Measurements from ENCODE around the gene USP21. TPM values are rescaled to one million over a fixed set of nuclear protein-coding genes. Genes with fewer than 3 reads are reported as not detected.

USP21 gene
- polyA plus RNA-seq, 3 donors, result 11.0 to 42.8 (median 11.3) TPM

DNA sequence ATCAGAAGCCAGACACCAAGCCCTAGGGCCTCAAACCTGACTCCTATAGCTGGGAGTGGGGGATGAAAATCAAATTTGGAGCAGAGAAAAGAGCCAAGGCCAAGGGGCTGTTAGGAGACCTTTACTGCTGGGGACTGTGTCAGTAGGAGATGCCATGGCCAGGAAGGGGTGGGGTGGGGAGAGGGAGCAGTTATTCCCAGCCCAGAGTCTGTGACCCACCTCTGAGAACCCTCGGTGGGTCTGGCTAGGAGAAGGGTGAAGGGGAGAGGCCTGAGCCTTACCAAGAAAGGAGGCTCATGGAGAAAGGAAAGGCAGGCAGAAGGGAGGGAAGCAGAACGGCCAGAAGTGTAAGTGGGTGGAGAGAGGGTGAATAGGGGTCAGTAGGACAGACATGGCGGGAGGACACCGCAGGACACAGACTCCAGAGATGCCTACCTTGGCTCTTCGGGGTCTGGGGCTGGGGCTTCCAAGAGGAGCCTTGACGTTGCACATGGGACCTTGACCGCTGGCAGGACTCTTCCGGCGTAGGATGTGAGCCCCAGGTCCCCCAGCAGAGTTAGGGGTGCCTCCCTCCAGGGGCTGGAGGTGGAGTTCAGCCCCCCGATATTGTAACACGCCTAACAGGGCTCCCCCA is 38.4 kb downstream of the USP21 start:
- WGBS (ENCODE audit: insufficient coverage), result 88% methylated on average over 9 of the region's 11 CpGs
- peaks cover 58 to 64% of the 10 kb centered on the region in 2 donors for H3K4me1 ChIP-seq (ENCODE audit: control insufficient read depth in 1 of 2, insufficient read depth in 2 of 2, low read length in 2 of 2)
- no peak overlapping the region for H3K9ac ChIP-seq (ENCODE audit: insufficient read depth, low read length, poor library complexity, severe bottlenecking)
- H3K36me3 Mint-ChIP-seq, result no peaks in the 10 kb centered on the region
- H3K27me3 Mint-ChIP-seq (ENCODE audit: low read depth in 3 of 3), result peaks cover 0 to 2% (median 1%) of the 10 kb centered on the region in 3 donors
- no peak for DNase-seq
- peaks cover 6% of the 10 kb centered on the region for H3K79me2 ChIP-seq (ENCODE audit: insufficient read depth, low read length)
- peaks cover 58% of the 10 kb centered on the region for H3K4me1 Mint-ChIP-seq
- intact Hi-C loops (cut with micrococcal nuclease), result no loop called here
- H3K4me3 ChIP-seq (replicated peaks in 1 of 3; ENCODE audit: low read depth in 2 of 3, low read length in 3 of 3), result no peak overlapping the region
- H2AFZ ChIP-seq (ENCODE audit: insufficient read depth, low read depth, low read length, poor library complexity, severe bottlenecking), result no peak overlapping the region
- no peak overlapping the region for H3K27ac Mint-ChIP-seq
- peak overlapping the region in 1 of 2 donors; percentile 45 for H3K4me3 Mint-ChIP-seq
- no peaks in the 10 kb centered on the region for H3K27me3 ChIP-seq (ENCODE audit: control insufficient read depth in 2 of 2, insufficient read depth in 2 of 2, low read length in 2 of 2)
- no peaks in the 10 kb centered on the region for H3K9me3 Mint-ChIP-seq
- H3K36me3 ChIP-seq (replicated peaks in 1 of 2; ENCODE audit: control insufficient read depth in 1 of 2, insufficient read depth in 2 of 2, low read length in 2 of 2), result no peaks in the 10 kb centered on the region
- no peaks in the 10 kb centered on the region for H3K9me3 ChIP-seq (replicated peaks in 1 of 2; ENCODE audit: control insufficient read depth in 1 of 2, insufficient read depth in 1 of 2, low read length in 2 of 2)
- no peak overlapping the region for H3K4me2 ChIP-seq (replicated peaks; ENCODE audit: extremely low read depth, low read length, poor library complexity, severe bottlenecking)
- no peaks in the 10 kb centered on the region for H4K20me1 ChIP-seq (ENCODE audit: insufficient read depth, low read length)
- TF ChIP-seq, protein P1, sequence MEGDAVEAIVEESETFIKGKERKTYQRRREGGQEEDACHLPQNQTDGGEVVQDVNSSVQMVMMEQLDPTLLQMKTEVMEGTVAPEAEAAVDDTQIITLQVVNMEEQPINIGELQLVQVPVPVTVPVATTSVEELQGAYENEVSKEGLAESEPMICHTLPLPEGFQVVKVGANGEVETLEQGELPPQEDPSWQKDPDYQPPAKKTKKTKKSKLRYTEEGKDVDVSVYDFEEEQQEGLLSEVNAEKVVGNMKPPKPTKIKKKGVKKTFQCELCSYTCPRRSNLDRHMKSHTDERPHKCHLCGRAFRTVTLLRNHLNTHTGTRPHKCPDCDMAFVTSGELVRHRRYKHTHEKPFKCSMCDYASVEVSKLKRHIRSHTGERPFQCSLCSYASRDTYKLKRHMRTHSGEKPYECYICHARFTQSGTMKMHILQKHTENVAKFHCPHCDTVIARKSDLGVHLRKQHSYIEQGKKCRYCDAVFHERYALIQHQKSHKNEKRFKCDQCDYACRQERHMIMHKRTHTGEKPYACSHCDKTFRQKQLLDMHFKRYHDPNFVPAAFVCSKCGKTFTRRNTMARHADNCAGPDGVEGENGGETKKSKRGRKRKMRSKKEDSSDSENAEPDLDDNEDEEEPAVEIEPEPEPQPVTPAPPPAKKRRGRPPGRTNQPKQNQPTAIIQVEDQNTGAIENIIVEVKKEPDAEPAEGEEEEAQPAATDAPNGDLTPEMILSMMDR (IDR thresholded peaks at IDR 0.05), result no peak
- H3K27ac ChIP-seq (ENCODE audit: low read depth in 1 of 2, low read length in 2 of 2), result no peak overlapping the region

DNA sequence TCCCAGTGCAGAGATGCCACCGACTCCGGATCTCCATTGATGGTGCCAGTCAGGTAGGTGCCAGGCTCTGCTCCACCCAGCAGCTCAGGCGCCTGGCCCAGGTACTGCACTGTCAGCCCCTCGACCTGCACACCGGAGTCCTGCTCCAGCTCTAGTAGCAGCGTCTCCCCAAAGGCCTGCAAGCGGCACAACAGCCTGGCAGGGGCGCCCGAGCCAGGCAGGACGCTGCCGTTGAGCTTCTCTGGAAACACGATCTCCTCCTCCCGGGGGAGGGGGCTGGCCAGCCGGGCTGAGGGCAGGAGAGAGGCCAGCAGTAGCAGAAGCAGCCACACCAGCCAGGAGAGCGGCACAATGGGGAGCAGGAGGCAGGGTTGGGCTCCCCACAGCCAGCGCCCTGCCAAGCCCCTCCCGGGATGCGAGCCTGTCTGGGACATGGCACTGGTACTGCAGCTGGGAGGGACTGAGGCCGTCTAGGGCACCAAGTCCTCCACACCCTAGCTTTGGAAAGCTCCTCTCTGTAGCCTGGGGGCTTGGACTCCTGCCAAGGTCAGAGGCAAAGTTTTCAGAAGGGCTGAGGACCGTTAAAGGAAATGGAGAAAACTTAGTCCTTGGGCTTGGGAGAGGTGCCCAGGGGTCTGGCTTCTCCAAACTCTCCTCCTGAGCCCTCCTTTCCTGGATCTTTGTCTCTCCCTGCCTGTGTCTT is 39.0 kb downstream of the USP21 start:
- WGBS (ENCODE audit: insufficient coverage), result 93% methylated on average over 18 of the region's 20 CpGs
- H3K36me3 ChIP-seq (replicated peaks in 1 of 2; ENCODE audit: control insufficient read depth in 1 of 2, insufficient read depth in 2 of 2, low read length in 2 of 2), result peaks cover 0 to 2% of the 10 kb centered on the region in 2 donors
- H3K79me2 ChIP-seq (ENCODE audit: insufficient read depth, low read length), result peaks cover 12% of the 10 kb centered on the region
- no peak overlapping the region for H2AFZ ChIP-seq (ENCODE audit: insufficient read depth, low read depth, low read length, poor library complexity, severe bottlenecking)
- Mint-ChIP-seq H3K4me3 (no peak overlapping the region), H3K4me1 (peaks cover 59% of the 10 kb centered on the region), H3K27ac (no peak overlapping the region), H3K36me3 (peaks cover 0 to under 1% of the 10 kb centered on the region in 2 donors), H3K9me3 (no peaks in the 10 kb centered on the region), H3K27me3 (ENCODE audit: low read depth in 3 of 3) (peaks cover 0 to 2% (median 1%) of the 10 kb centered on the region in 3 donors)
- no peak overlapping the region for H3K27ac ChIP-seq (ENCODE audit: low read depth in 1 of 2, low read length in 2 of 2)
- no peak overlapping the region for H3K9ac ChIP-seq (ENCODE audit: insufficient read depth, low read length, poor library complexity, severe bottlenecking)
- DNase-seq, result no peak
- no peak overlapping the region for H3K4me2 ChIP-seq (replicated peaks; ENCODE audit: extremely low read depth, low read length, poor library complexity, severe bottlenecking)
- intact Hi-C loops (cut with micrococcal nuclease), result no loop called here
- H3K27me3 ChIP-seq (ENCODE audit: control insufficient read depth in 2 of 2, insufficient read depth in 2 of 2, low read length in 2 of 2), result no peaks in the 10 kb centered on the region
- H3K4me1 ChIP-seq (ENCODE audit: control insufficient read depth in 1 of 2, insufficient read depth in 2 of 2, low read length in 2 of 2), result peaks cover 58 to 65% of the 10 kb centered on the region in 2 donors
- TF ChIP-seq, protein P1 (IDR thresholded peaks at IDR 0.05), result no peak
- H4K20me1 ChIP-seq (ENCODE audit: insufficient read depth, low read length), result no peaks in the 10 kb centered on the region
- no peaks in the 10 kb centered on the region for H3K9me3 ChIP-seq (replicated peaks in 1 of 2; ENCODE audit: control insufficient read depth in 1 of 2, insufficient read depth in 1 of 2, low read length in 2 of 2)
- no peak overlapping the region for H3K4me3 ChIP-seq (replicated peaks in 1 of 3; ENCODE audit: low read depth in 2 of 3, low read length in 3 of 3)

Measured in CD14-positive monocyte (primary cell).